PC-9 (cell line): ENCODE measurements around the gene STOML3.

Source experiments
- CTCF ChIP-seq: fragments of 200-600 bp; sonication (generic); conservative IDR thresholded peaks from 2 replicates; pipeline ENCODE4 v1.6.1; 2017; ENCODE audit warnings: mixed run types, antibody characterized with exemption, mild to moderate bottlenecking, moderate library complexity
- EZH2 ChIP-seq: fragments of 200-600 bp; sonication (generic); IDR thresholded peaks from 2 replicates; pipeline ENCODE4 v1.8.0; 2017; ENCODE audit warnings: antibody characterized with exemption, low read depth

DNA sequence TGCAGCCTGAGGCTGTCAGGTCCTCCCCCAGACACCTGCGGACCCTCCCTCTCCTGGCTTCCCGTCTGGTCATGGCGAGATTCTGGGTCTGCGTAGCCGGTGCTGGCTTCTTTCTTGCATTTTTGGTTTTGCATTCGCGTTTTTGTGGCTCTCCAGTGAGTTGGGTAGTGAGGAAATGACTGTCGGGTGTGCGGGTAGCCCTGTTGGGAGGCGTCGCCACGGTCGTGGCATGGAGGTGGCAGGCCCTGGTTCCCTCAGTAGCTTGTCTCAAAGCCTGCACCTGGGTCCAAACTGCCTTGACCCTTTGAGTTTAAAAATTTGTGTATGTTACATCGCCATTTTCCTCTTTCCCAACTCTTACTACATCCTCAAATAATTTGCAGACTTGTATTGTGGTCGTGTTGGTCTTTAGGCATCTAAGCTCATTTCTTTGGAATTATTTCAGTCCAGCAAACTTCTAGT is 48.0 kb upstream of the STOML3 start:
- TF ChIP-seq CTCF (no peak), EZH2 (no peak)
